HepG2 (cell line): Measurements from ENCODE around the gene SP3. TPM values are rescaled to one million over a fixed set of nuclear protein-coding genes. Genes with fewer than 3 reads are reported as not detected.
A peak's percentile ranks its signal among the peaks of the same experiment; 100 is the strongest.

Experiments used
- FOSL2 ChIP-seq: sonication (generic); formaldehyde crosslinking; IDR thresholded peaks from 2 replicates; pipeline ENCODE4 v1.4.0; 2020; ENCODE audit warnings: missing genetic modification reagents
- FOXJ3 ChIP-seq: sonication (generic); formaldehyde crosslinking; IDR thresholded peaks from 2 replicates; pipeline ENCODE4 v1.4.0; 2020; ENCODE audit warnings: missing genetic modification reagents, mild to moderate bottlenecking, borderline replicate concordance
- HMG20B ChIP-seq: conservative IDR thresholded peaks from 2 replicates; pipeline ENCODE4 v1.6.1; 2016; ENCODE audit warnings: missing genetic modification reagents, missing compliant biosample characterization
- HNF4G ChIP-seq, 2 experiments: sonication (generic) in 1 of 2; formaldehyde crosslinking in 1 of 2; IDR thresholded peaks; 2 replicates each; pipeline versions ENCODE4 v1.4.0 to v1.6.1; 2011 to 2020; ENCODE audit warnings: borderline replicate concordance in 2 of 2, low read depth in 2 of 2, mild to moderate bottlenecking in 2 of 2, low read length in 1 of 2, missing genetic modification reagents in 1 of 2, moderate library complexity in 1 of 2
- SNRNP70 ChIP-seq: fragments of 200-400 bp; formaldehyde crosslinking; IDR thresholded peaks from 2 replicates; pipeline ENCODE4 v1.6.1; 2017; ENCODE audit warnings: mild to moderate bottlenecking, low read depth, low read length, moderate library complexity
- SP2 ChIP-seq: sonication (generic); formaldehyde crosslinking; IDR thresholded peaks from 2 replicates; pipeline ENCODE4 v1.5.1; 2020; ENCODE audit warnings: mild to moderate bottlenecking, missing genetic modification reagents
- ZFP41 ChIP-seq: sonication (generic); formaldehyde crosslinking; IDR thresholded peaks from 2 replicates; pipeline ENCODE4 v1.4.0; 2020; ENCODE audit warnings: mild to moderate bottlenecking, missing genetic modification reagents, borderline replicate concordance
- ZNF20 ChIP-seq: sonication (generic); formaldehyde crosslinking; IDR thresholded peaks from 2 replicates; pipeline ENCODE4 v1.4.0; 2020; ENCODE audit warnings: mild to moderate bottlenecking, moderate library complexity, missing genetic modification reagents
- ZNF34 ChIP-seq: sonication (generic); formaldehyde crosslinking; IDR thresholded peaks from 2 replicates; pipeline ENCODE4 v1.4.0; 2020; ENCODE audit warnings: mild to moderate bottlenecking, missing genetic modification reagents, borderline replicate concordance
- ZNF646 ChIP-seq: sonication (generic); formaldehyde crosslinking; IDR thresholded peaks from 2 replicates; pipeline ENCODE4 v1.9.0; 2021; ENCODE audit warnings: mild to moderate bottlenecking, missing genetic modification reagents
- ZNF720 ChIP-seq: sonication (generic); formaldehyde crosslinking; IDR thresholded peaks from 2 replicates; pipeline ENCODE4 v1.4.0; 2020; ENCODE audit warnings: missing genetic modification reagents
- ZNF850 ChIP-seq: sonication (generic); formaldehyde crosslinking; conservative IDR thresholded peaks from 2 replicates; pipeline ENCODE4 v1.9.0; 2021; ENCODE audit warnings: mild to moderate bottlenecking, missing genetic modification reagents
- ZSCAN9 ChIP-seq: IDR thresholded peaks from 2 replicates; pipeline ENCODE4 v1.6.1; 2016; ENCODE audit warnings: borderline replicate concordance
- polyA plus RNA-seq, 8 experiments: library from polyadenylated mRNA; depleted of rRNA in 3 of 8; stranded (reverse) in 7 of 8; unstranded in 1 of 8; fragments of >200 nt; fragmentation: Illumina TruSeq in 4 of 8; extraction: Trizol in 4 of 8; gene quantifications; 2 replicates each; pipeline versions ENCODE4 v1.2.1 to v1.2.3, GENCODE V29; 2011 to 2016; ENCODE audit warnings: low read depth in 4 of 8, missing spikeins in 1 of 8, mixed read lengths in 1 of 8; ENCODE audit not compliant: insufficient read depth in 1 of 8
- total RNA-seq, 5 experiments: library from RNA; depleted of rRNA; stranded (reverse); fragments of >200 nt; fragmentation: Illumina TruSeq; extraction: Trizol; gene quantifications; 2 replicates each; pipeline ENCODE4 v1.2.3, GENCODE V29; 2016; ENCODE audit warnings: low read depth in 1 of 5
- TF ChIP-seq, protein P1 (sequence below): sonication (generic); formaldehyde crosslinking; IDR thresholded peaks from one replicate; pipeline ENCODE4 v1.5.1; 2020; ENCODE audit warnings: mild to moderate bottlenecking, missing genetic modification reagents; ENCODE audit errors: not compliant biosample characterization

Gene SP3
- total and polyA plus RNA-seq, 2 of the 13 experiments (the other 11 are each of a cell fraction or from before 2014, with no cell fraction given): 57.3 to 132 TPM

GRCh38 chr2:173965372-173966025 lies at the start of gene SP3 (continued):
- TF ChIP-seq, protein P1, sequence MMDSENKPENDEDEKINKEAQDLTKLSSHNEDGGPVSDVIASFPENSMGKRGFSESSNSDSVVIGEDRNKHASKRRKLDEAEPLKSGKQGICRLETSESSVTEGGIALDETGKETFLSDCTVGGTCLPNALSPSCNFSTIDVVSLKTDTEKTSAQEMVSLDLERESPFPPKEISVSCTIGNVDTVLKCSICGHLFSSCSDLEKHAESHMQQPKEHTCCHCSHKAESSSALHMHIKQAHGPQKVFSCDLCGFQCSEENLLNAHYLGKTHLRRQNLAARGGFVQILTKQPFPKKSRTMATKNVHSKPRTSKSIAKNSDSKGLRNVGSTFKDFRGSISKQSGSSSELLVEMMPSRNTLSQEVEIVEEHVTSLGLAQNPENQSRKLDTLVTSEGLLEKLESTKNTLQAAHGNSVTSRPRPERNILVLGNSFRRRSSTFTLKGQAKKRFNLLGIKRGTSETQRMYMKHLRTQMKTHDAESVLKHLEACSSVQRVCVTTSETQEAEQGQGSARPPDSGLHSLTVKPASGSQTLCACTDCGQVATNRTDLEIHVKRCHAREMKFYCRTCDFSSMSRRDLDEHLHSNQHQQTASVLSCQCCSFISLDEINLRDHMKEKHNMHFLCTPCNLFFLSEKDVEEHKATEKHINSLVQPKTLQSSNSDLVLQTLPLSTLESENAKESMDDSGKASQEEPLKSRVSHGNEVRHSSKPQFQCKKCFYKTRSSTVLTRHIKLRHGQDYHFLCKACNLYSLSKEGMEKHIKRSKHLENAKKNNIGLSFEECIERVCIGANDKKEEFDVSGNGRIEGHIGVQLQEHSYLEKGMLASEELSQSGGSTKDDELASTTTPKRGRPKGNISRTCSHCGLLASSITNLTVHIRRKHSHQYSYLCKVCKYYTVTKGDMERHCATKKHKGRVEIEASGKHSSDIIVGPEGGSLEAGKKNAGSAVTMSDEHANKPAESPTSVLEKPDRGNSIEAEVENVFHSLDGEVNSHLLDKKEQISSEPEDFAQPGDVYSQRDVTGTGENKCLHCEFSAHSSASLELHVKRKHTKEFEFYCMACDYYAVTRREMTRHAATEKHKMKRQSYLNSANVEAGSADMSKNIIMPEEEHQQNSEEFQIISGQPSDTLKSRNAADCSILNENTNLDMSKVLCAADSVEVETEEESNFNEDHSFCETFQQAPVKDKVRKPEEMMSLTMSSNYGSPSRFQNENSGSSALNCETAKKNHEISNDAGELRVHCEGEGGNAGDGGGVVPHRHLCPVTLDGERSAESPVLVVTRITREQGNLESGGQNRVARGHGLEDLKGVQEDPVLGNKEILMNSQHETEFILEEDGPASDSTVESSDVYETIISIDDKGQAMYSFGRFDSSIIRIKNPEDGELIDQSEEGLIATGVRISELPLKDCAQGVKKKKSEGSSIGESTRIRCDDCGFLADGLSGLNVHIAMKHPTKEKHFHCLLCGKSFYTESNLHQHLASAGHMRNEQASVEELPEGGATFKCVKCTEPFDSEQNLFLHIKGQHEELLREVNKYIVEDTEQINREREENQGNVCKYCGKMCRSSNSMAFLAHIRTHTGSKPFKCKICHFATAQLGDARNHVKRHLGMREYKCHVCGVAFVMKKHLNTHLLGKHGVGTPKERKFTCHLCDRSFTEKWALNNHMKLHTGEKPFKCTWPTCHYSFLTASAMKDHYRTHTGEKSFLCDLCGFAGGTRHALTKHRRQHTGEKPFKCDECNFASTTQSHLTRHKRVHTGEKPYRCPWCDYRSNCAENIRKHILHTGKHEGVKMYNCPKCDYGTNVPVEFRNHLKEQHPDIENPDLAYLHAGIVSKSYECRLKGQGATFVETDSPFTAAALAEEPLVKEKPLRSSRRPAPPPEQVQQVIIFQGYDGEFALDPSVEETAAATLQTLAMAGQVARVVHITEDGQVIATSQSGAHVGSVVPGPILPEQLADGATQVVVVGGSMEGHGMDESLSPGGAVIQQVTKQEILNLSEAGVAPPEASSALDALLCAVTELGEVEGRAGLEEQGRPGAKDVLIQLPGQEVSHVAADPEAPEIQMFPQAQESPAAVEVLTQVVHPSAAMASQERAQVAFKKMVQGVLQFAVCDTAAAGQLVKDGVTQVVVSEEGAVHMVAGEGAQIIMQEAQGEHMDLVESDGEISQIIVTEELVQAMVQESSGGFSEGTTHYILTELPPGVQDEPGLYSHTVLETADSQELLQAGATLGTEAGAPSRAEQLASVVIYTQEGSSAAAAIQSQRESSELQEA (CRISPR knock-in tag): peak; percentile 75
- TF ChIP-seq FOSL2 (CRISPR knock-in tag): no peak; the same call in 1 of the 2 replicates
- TF ChIP-seq ZNF850 (CRISPR knock-in tag): no peak
- TF ChIP-seq SP2 (CRISPR knock-in tag): peak; percentile 99
- 0 out of 2 replicates have a peak, but pooled peaks have one; percentile 43 for TF ChIP-seq ZNF34 (CRISPR knock-in tag)
- 0 out of 2 replicates have a peak, but pooled peaks have one; percentile 83 for TF ChIP-seq ZNF20 (CRISPR knock-in tag)
- no peak for TF ChIP-seq ZNF720
- no peak for TF ChIP-seq HNF4G (IDR thresholded peaks at IDR 0.05; ENCODE audit: borderline replicate concordance, low read depth, low read length)
- 0 out of 2 replicates have a peak, but pooled peaks have one; percentile 16 for TF ChIP-seq HNF4G (CRISPR knock-in tag; IDR thresholded peaks at IDR 0.05; ENCODE audit: borderline replicate concordance, low read depth)
- peak; percentile 87; the same call in 1 of the 2 replicates for TF ChIP-seq ZFP41 (CRISPR knock-in tag)
- peak; percentile 55; the same call in 1 of the 2 replicates for TF ChIP-seq FOXJ3 (CRISPR knock-in tag)
- no peak for TF ChIP-seq HMG20B (CRISPR knock-in tag)
- TF ChIP-seq ZNF646 (CRISPR knock-in tag): peak; percentile 53
- TF ChIP-seq ZSCAN9: peak; percentile 35
- no peak for TF ChIP-seq SNRNP70
